OCI-LY3 (cell line): ENCODE measurements around the gene RBBP8.
A peak's percentile ranks its signal among the peaks of the same experiment; 100 is the strongest.

Experiments
- H2AFZ ChIP-seq: fragments of 200-600, 300-600 bp; shearing (Covaris generic); 2 replicates; pipeline ENCODE4 v1.6.0; 2014; ENCODE audit warnings: antibody characterized with exemption, low read depth, low read length
- H3K27ac ChIP-seq: fragments of 200-600, 300-600 bp; sonication (generic); 2 replicates; pipeline ENCODE4 v1.5.1; 2014; ENCODE audit warnings: mild to moderate bottlenecking, low read length, moderate library complexity, mixed read lengths
- H3K27me3 ChIP-seq: fragments of 200-600, 300-600 bp; sonication (generic); 2 replicates; pipeline ENCODE4 v1.6.1; 2014; ENCODE audit warnings: low read depth, low read length, mixed read lengths
- H3K36me3 ChIP-seq: fragments of 200-600, 300-600 bp; sonication (generic); replicated peaks from 2 replicates; pipeline ENCODE3; 2014; ENCODE audit warnings: low read depth, low read length, mixed read lengths
- H3K4me1 ChIP-seq: fragments of 300-600, 200-600 bp; sonication (generic); 2 replicates; pipeline ENCODE4 v1.6.1; 2014; ENCODE audit warnings: low read length, mixed read lengths
- H3K4me2 ChIP-seq: fragments of 200-600, 300-600 bp; sonication (generic); 2 replicates; pipeline ENCODE4 v1.6.1; 2014; ENCODE audit warnings: low read length, mixed read lengths
- H3K4me3 ChIP-seq: fragments of 300-600, 200-600 bp; sonication (generic); 2 replicates; pipeline ENCODE4 v1.5.1; 2014; ENCODE audit warnings: antibody characterized with exemption, mild to moderate bottlenecking, low read length, moderate library complexity
- H3K79me2 ChIP-seq: fragments of 300-600, 200-600 bp; shearing (Covaris generic); 2 replicates; pipeline ENCODE4 v1.6.1; 2014; ENCODE audit warnings: mild to moderate bottlenecking, low read length, mixed read lengths
- H3K9ac ChIP-seq: fragments of 300-600, 200-600 bp; shearing (Covaris generic); 2 replicates; pipeline ENCODE4 v1.6.0; 2014; ENCODE audit warnings: mild to moderate bottlenecking, low read length, moderate library complexity
- H3K9me3 ChIP-seq: fragments of 200-600, 300-600 bp; shearing (Covaris generic); 2 replicates; pipeline ENCODE4 v1.6.1; 2014; ENCODE audit warnings: low read length, mixed read lengths; ENCODE audit not compliant: insufficient read depth
- H4K20me1 ChIP-seq: fragments of 200-600, 300-600 bp; sonication (generic); 2 replicates; pipeline ENCODE4 v1.6.1; 2016; ENCODE audit warnings: low read length, mixed read lengths; ENCODE audit not compliant: insufficient read depth
- CTCF ChIP-seq: fragments of 200-600, 300-600 bp; sonication (generic); IDR thresholded peaks from 2 replicates; pipeline ENCODE4 v1.5.1; 2014; ENCODE audit warnings: antibody characterized with exemption, low read length, low read depth
- EZH2phosphoT487 ChIP-seq: fragments of 200-600 bp; shearing (Covaris generic); IDR thresholded peaks from 2 replicates; pipeline ENCODE4 v1.6.1; 2018; ENCODE audit warnings: antibody characterized with exemption, mixed run types, low read depth

The RBBP8 gene

DNA sequence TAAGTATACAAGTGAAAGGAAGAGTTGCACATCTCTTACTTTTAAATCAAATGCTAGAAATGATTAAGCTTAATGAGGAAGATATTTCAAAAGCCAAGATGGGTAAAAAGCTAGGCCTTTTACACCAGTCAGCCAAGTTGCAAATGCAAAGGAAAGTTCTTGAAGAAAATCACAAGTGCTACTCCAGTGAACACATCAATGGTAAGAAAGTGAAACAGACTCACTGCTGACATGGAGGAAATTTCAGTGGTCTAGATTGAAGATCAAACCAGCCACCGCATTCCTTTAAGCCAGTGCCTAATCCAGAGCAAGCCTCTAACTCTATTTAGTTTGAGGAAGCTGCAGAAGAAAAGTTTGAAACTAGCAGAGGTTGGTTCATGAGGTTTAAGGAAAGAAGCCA is 79.1 kb downstream of the RBBP8 start:
- Histone ChIP-seq H2AFZ (no peak overlapping the region), H3K9ac (no peak overlapping the region), H3K27ac (no peak overlapping the region), H3K9me3 (no peaks in the 10 kb centered on the region), H3K79me2 (no peaks in the 10 kb centered on the region), H3K4me3 (no peak overlapping the region), H3K4me2 (no peak overlapping the region), H4K20me1 (no peaks in the 10 kb centered on the region), H3K4me1 (no peaks in the 10 kb centered on the region), H3K27me3 (no peaks in the 10 kb centered on the region), H3K36me3 (peaks cover 4% of the 10 kb centered on the region)
- no peak for TF ChIP-seq EZH2phosphoT487
- no peak for TF ChIP-seq CTCF

DNA sequence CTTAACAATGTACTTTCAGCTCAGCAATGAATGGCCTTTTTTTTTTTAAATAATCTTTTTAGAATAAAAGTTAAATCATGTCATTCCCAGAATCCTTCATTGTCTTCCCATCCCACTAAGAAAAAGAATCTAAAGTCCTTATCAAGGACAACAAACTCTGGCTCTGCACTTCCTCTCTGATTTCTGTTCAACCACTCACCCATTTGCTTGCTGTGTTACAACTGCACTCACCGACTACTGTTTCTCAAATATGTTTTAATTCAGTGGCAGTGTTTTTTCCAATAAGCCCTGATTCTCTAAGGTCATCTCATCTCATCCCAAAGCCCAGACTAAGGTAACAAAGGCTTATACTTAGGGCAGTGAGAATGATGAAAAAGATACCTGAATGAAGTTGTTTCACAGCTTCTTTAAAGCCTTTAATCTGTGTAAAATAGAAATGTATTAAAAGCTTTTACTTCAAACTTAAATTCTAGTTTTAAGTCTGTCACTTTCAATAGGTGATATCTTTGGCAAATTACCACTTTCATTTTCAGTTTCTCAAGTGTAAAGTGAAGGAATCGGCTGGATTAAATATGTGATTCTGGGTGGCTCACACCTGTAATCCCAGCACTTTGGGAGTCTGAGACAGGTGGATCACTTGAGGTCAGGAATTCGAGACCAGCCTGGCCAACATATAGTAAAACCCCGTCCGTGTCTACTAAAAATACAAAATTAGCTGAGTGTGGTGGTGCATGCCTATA is 87.6 kb downstream of the RBBP8 start:
- no peaks in the 10 kb centered on the region for H3K9me3 ChIP-seq
- H3K79me2 ChIP-seq: no peaks in the 10 kb centered on the region
- no peaks in the 10 kb centered on the region for H4K20me1 ChIP-seq
- peak overlapping the region; percentile 25 for H3K4me2 ChIP-seq
- TF ChIP-seq CTCF: no peak
- no peak for TF ChIP-seq EZH2phosphoT487
- no peak overlapping the region for H2AFZ ChIP-seq
- peaks cover 14% of the 10 kb centered on the region for H3K36me3 ChIP-seq
- H3K4me3 ChIP-seq: 0 out of 2 replicates have a peak overlapping the region, but pooled peaks have one; percentile 14
- H3K27me3 ChIP-seq: no peaks in the 10 kb centered on the region
- H3K27ac ChIP-seq: peak overlapping the region; percentile 10
- peaks cover 11% of the 10 kb centered on the region for H3K4me1 ChIP-seq
- H3K9ac ChIP-seq: no peak overlapping the region

DNA sequence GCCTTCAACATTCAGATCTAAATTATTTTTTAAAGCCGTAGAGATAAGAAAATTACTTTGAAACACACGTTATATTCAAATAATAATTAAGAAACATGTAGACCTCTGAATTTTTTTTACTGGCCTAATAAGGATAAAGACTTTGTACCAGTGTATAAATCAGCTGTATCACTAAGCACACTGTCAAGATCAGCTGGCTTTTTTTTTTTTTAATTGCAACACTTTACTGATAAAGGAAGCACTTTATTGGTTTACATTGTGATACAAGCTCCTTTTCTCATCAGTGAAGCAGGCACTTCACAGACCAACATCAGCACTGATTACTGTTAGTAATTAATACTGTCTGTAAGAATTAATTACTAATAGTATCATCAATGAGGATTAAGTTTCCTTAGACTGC is 88.5 kb downstream of the RBBP8 start:
- no peak overlapping the region for H3K4me2 ChIP-seq
- no peak overlapping the region for H3K4me3 ChIP-seq
- H3K79me2 ChIP-seq: no peaks in the 10 kb centered on the region
- TF ChIP-seq EZH2phosphoT487 (no peak), CTCF (no peak)
- H3K9me3 ChIP-seq: no peaks in the 10 kb centered on the region
- peaks cover 11% of the 10 kb centered on the region for H3K4me1 ChIP-seq
- H3K27me3 ChIP-seq: no peaks in the 10 kb centered on the region
- H2AFZ ChIP-seq: no peak overlapping the region
- no peak overlapping the region for H3K27ac ChIP-seq
- H3K36me3 ChIP-seq: peaks cover 14% of the 10 kb centered on the region
- no peak overlapping the region for H3K9ac ChIP-seq
- no peaks in the 10 kb centered on the region for H4K20me1 ChIP-seq

DNA sequence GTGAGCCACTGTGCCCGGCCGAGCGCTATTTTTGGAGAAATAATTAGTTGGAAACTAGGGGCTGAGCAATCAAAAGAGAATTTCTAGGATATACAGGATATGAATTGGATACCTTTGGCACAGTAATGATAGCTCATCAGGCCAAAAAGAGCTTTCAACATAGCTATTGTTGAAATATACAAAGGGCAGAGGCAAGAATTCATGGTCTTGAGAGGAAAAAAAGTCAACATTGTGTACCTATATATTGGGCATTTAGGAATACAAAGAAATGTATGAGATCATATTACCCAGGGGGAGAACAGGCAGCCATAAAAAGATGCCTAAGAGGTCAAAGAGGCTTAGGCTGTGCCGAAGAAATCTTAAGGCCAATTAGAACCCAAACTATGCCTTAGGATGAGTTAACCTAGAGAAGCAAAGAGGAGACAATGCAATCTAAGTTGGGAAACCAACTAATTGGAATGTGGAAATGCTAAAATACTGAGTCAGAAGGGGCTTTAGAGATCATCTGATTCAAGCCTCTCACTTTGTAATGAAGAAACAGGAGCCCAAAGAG is 99.0 kb downstream of the RBBP8 start:
- Histone ChIP-seq H3K9ac (no peak overlapping the region), H3K27ac (no peak overlapping the region)

More for the DNA sequence above, 99.0 kb downstream of the RBBP8 start:
- Histone ChIP-seq H3K79me2 (no peaks in the 10 kb centered on the region), H4K20me1 (no peaks in the 10 kb centered on the region), H3K9me3 (no peaks in the 10 kb centered on the region), H3K27me3 (no peaks in the 10 kb centered on the region), H3K4me2 (no peak overlapping the region), H3K4me3 (no peak overlapping the region), H3K36me3 (peaks cover 18% of the 10 kb centered on the region), H2AFZ (no peak overlapping the region), H3K4me1 (no peaks in the 10 kb centered on the region)
- no peak for TF ChIP-seq CTCF
- no peak for TF ChIP-seq EZH2phosphoT487
